ENCODE measurements around the gene FHIT. TPM values are rescaled to one million over a fixed set of nuclear protein-coding genes. Genes with fewer than 3 reads are reported as not detected.

Gene FHIT
- total RNA-seq, 1 donor from 2014 or later, result 11.5 TPM

DNA sequence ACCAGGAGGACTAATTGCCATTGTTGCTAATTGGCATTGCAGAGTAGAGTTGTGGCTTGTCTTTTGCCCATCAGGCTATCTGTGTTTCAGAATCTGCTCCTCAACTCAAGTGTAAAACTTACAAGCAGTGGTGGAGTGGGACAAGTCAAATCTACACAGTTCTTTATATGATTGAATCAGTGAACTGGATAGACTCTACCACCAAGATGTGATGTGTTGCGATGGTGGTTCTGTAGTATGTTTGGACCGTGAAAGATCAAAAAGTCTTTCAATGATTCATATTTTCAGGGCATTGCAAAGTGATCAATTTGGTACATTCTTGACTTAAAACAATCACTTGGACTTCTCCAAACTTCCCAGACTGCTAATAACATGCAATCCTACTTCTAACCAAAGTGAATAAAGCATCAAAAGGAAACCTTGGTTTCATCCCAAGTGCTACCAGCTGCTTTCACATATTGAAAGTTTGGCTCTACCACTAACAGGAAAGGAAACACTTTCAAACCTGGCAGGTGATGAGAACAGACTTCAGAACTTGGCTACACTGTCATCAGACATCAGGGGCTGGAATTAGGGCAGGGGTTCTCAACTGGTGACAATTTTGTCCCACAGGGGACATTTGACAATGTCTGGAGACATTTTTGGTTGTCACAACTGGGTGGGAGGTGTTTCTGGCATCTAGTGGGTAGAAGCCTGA lies 1356.7 kb downstream of the FHIT start:
- DNase-seq (ENCODE audit: low read depth), result no peak

DNA sequence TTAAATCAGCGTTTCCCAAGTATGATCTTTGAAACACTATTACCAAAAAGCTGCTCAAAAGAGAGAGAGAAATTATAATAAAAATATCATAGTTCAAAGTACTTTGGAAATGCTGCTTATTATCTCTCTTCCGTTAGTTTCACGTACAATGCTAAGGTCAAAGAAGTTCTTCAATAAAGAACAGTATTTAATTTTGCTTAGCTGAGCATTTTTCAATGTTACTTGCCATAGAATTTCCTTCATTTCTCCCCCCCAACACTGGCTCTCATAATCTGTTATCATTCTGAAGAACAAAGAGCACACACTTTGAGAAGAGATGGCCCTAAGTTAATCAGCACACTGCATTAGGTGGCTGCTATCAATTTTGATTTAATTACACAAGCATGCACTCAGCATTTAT lies 1360.6 kb downstream of the FHIT start:
- Histone ChIP-seq H3K27me3 (ENCODE audit: control insufficient read depth, insufficient read depth, low read length) (no peaks in the 10 kb centered on the region), H3K36me3 (ENCODE audit: control insufficient read depth, insufficient read depth, low read length) (no peaks in the 10 kb centered on the region), H3K4me3 (ENCODE audit: low read depth, low read length) (no peak overlapping the region)
- DNase-seq (ENCODE audit: low read depth), result no peak
- TF ChIP-seq, protein P1, sequence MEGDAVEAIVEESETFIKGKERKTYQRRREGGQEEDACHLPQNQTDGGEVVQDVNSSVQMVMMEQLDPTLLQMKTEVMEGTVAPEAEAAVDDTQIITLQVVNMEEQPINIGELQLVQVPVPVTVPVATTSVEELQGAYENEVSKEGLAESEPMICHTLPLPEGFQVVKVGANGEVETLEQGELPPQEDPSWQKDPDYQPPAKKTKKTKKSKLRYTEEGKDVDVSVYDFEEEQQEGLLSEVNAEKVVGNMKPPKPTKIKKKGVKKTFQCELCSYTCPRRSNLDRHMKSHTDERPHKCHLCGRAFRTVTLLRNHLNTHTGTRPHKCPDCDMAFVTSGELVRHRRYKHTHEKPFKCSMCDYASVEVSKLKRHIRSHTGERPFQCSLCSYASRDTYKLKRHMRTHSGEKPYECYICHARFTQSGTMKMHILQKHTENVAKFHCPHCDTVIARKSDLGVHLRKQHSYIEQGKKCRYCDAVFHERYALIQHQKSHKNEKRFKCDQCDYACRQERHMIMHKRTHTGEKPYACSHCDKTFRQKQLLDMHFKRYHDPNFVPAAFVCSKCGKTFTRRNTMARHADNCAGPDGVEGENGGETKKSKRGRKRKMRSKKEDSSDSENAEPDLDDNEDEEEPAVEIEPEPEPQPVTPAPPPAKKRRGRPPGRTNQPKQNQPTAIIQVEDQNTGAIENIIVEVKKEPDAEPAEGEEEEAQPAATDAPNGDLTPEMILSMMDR (IDR thresholded peaks at IDR 0.05; ENCODE audit: insufficient read depth, low read length, poor library complexity, severe bottlenecking), result no peak

More for the DNA sequence above, 1356.7 kb downstream of the FHIT start:
- Histone ChIP-seq H3K4me3 (ENCODE audit: low read depth, low read length) (no peak overlapping the region), H3K27me3 (ENCODE audit: control insufficient read depth, insufficient read depth, low read length) (no peaks in the 10 kb centered on the region), H3K36me3 (ENCODE audit: control insufficient read depth, insufficient read depth, low read length) (no peaks in the 10 kb centered on the region)
- TF ChIP-seq, protein P1 (IDR thresholded peaks at IDR 0.05; ENCODE audit: insufficient read depth, low read length, poor library complexity, severe bottlenecking), result no peak

DNA sequence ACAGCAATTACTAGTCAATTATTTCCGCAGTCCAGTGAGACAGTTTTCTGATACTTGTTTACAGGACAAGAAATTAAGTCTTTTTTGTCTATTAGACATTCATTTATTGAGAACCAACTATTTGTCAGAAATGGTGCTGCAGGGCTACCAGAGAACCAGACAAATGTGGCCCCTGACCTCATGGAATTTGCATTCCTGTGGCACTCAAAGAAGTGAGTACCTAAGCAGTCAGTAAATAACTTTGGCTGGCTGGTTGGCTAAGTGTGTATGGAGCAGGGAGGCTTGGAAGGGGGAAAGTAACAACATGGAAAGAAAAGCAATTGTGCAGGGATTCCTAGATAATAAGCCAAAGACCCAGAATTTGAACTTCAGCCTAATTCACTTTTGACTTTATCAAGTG lies 1364.5 kb downstream of the FHIT start:
- no peak for DNase-seq (ENCODE audit: low read depth)
- no peaks in the 10 kb centered on the region for H3K27me3 ChIP-seq (ENCODE audit: control insufficient read depth, insufficient read depth, low read length)
- TF ChIP-seq, protein P1 (IDR thresholded peaks at IDR 0.05; ENCODE audit: insufficient read depth, low read length, poor library complexity, severe bottlenecking), result no peak

DNA sequence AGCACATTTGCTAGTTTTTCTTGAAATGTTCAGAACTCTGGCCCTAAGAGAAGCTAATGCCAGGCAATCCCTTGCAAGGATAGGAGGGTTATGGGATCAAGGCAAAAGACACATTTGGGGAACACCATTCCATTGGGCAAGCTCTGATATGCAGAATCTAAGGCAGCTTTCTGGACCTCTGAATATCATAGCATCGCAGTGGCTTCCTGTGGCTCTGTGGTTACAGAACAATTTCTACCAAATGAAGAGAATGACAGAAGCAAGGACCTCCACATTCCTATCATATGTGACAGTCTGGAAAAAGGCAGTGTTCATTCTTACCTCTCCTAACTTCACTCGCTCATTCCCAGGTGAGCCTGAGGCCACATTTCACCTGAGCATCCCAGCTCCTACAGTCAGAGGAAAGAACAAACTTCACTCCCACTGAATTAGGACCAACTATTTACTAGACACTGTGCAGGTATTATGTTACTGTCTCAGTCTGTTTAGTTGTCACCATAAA lies 1365.3 kb downstream of the FHIT start:
- TF ChIP-seq, protein P1 (IDR thresholded peaks at IDR 0.05; ENCODE audit: insufficient read depth, low read length, poor library complexity, severe bottlenecking), result no peak
- no peaks in the 10 kb centered on the region for H3K27me3 ChIP-seq (ENCODE audit: control insufficient read depth, insufficient read depth, low read length)
- H3K36me3 ChIP-seq (ENCODE audit: control insufficient read depth, insufficient read depth, low read length), result no peaks in the 10 kb centered on the region
- DNase-seq (ENCODE audit: low read depth), result no peak
- H3K4me3 ChIP-seq (ENCODE audit: low read depth, low read length), result no peak overlapping the region

More for the DNA sequence above, 1364.5 kb downstream of the FHIT start:
- no peak overlapping the region for H3K4me3 ChIP-seq (ENCODE audit: low read depth, low read length)
- H3K36me3 ChIP-seq (ENCODE audit: control insufficient read depth, insufficient read depth, low read length), result no peaks in the 10 kb centered on the region

DNA sequence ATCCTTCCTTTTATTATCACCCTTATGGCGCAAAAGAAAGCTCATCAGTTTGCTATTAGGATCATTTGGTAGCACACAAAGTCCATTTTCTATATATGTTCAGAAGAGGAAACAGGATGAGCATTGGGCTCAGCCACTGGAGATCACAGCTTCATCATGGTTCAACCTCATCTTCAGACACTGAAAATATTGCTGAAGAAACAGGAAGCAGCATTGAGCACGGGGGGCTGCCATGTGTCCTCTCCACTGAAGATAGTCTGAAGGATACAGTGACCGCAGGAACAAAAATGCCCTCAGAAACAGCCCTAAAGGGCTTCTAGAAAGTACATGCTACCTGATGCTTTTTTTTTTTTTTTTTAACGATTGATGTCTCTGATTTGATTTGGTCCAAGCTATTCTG lies 1366.2 kb downstream of the FHIT start:
- Histone ChIP-seq H3K4me3 (ENCODE audit: low read depth, low read length) (no peak overlapping the region), H3K36me3 (ENCODE audit: control insufficient read depth, insufficient read depth, low read length) (no peaks in the 10 kb centered on the region), H3K27me3 (ENCODE audit: control insufficient read depth, insufficient read depth, low read length) (no peaks in the 10 kb centered on the region)
- TF ChIP-seq, protein P1 (IDR thresholded peaks at IDR 0.05; ENCODE audit: insufficient read depth, low read length, poor library complexity, severe bottlenecking), result no peak
- DNase-seq (ENCODE audit: low read depth), result no peak

DNA sequence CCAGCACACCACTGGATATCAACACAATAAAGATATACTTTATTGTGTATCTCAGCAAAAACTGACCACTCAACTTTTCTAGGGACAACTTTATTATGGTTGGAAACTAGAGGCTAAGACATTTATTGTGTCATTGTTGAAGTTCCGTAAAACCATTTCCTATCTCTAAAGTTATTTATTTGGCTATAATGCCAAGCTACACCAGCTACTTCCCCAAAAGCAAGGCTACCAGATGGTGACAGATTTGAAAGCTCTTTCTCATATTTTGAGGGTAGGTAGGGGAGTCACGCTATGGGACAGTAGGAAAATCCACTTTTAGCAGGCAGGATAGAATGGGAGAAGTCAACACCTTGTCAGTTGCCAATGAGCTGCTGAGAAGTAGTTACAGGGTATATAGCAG lies 1366.8 kb downstream of the FHIT start:
- Histone ChIP-seq H3K36me3 (ENCODE audit: control insufficient read depth, insufficient read depth, low read length) (no peaks in the 10 kb centered on the region), H3K27me3 (ENCODE audit: control insufficient read depth, insufficient read depth, low read length) (no peaks in the 10 kb centered on the region), H3K4me3 (ENCODE audit: low read depth, low read length) (no peak overlapping the region)
- TF ChIP-seq, protein P1 (IDR thresholded peaks at IDR 0.05; ENCODE audit: insufficient read depth, low read length, poor library complexity, severe bottlenecking), result no peak
- DNase-seq (ENCODE audit: low read depth), result no peak

Measured in kidney epithelial cell (primary cell).